ENCODE measurements around the gene OR2V1. TPM values are rescaled to one million over a fixed set of nuclear protein-coding genes. Genes with fewer than 3 reads are reported as not detected.

The OR2V1 gene
- total and polyA plus RNA-seq, 8 donors: not detected

DNA sequence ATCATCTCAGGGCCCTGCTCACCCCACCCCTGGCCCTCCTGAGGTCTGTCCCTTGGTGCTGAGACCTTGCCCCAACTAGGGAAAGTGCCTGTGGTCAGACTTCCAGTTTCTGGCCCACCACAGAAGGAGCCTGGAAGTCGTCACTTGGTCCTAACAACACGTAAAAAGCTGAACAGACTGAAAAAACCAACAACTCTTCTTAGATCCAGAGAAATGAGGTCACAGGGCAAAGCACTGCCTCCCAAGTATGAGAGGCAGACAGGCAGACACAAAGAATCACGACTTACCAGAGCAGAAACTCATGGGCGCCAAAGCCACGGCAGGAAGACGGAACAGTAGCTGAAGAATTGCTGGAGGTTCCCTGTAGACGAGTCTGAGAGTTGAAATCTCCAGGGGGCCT is 38.5 kb downstream of the OR2V1 start:
- TF ChIP-seq EP300 (IDR thresholded peaks at IDR 0.05): no peak
- TF ChIP-seq, protein P1, sequence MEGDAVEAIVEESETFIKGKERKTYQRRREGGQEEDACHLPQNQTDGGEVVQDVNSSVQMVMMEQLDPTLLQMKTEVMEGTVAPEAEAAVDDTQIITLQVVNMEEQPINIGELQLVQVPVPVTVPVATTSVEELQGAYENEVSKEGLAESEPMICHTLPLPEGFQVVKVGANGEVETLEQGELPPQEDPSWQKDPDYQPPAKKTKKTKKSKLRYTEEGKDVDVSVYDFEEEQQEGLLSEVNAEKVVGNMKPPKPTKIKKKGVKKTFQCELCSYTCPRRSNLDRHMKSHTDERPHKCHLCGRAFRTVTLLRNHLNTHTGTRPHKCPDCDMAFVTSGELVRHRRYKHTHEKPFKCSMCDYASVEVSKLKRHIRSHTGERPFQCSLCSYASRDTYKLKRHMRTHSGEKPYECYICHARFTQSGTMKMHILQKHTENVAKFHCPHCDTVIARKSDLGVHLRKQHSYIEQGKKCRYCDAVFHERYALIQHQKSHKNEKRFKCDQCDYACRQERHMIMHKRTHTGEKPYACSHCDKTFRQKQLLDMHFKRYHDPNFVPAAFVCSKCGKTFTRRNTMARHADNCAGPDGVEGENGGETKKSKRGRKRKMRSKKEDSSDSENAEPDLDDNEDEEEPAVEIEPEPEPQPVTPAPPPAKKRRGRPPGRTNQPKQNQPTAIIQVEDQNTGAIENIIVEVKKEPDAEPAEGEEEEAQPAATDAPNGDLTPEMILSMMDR (IDR thresholded peaks at IDR 0.05): no peak
- TF ChIP-seq POLR2A (IDR thresholded peaks at IDR 0.05): no peak
- no peak for TF ChIP-seq POLR2AphosphoS5 (IDR thresholded peaks at IDR 0.05)
- no peak for DNase-seq
- Histone ChIP-seq H3K4me3 (no peak overlapping the region), H3K27ac (no peak overlapping the region), H3K36me3 (no peaks in the 10 kb centered on the region), H3K27me3 (peaks cover 0 to 29% (median 0%) of the 10 kb centered on the region in 3 donors), H3K4me1 (no peaks in the 10 kb centered on the region), H3K9me3 (no peaks in the 10 kb centered on the region)
- WGBS, 5 donors: 61 to 74% (median 66%) methylated on average over 7 of the region's 7 CpGs
- intact Hi-C loops (cut with DNase I; ENCODE audit: low total_unique reads): no loop called here

- no peaks in the 10 kb centered on the region for H3K4me1 ChIP-seq
- intact Hi-C loops (cut with DNase I; ENCODE audit: low total_unique reads): no loop called here
- no peak overlapping the region for H3K4me3 ChIP-seq
- H3K9me3 ChIP-seq: no peaks in the 10 kb centered on the region
- no peak overlapping the region for H3K27ac ChIP-seq
- 52 to 58% (median 55%) methylated on average over 10 of the region's 10 CpGs for WGBS, 5 donors
- peaks cover 0 to 50% (median 0%) of the 10 kb centered on the region in 3 donors for H3K27me3 ChIP-seq
- no peak for DNase-seq
- no peaks in the 10 kb centered on the region for H3K36me3 ChIP-seq
- TF ChIP-seq POLR2AphosphoS5 (IDR thresholded peaks at IDR 0.05) (no peak), EP300 (IDR thresholded peaks at IDR 0.05) (no peak), POLR2A (IDR thresholded peaks at IDR 0.05) (no peak)
- TF ChIP-seq, protein P1 (IDR thresholded peaks at IDR 0.05): no peak
Measured at GRCh38 chr5:181088289-181088688, 42.7 kb downstream of the OR2V1 start.

- 73 to 79% (median 75%) methylated on average over 10 of the region's 10 CpGs for WGBS, 5 donors
Measured at GRCh38 chr5:181087309-181087708, 43.7 kb downstream of the OR2V1 start.

DNA sequence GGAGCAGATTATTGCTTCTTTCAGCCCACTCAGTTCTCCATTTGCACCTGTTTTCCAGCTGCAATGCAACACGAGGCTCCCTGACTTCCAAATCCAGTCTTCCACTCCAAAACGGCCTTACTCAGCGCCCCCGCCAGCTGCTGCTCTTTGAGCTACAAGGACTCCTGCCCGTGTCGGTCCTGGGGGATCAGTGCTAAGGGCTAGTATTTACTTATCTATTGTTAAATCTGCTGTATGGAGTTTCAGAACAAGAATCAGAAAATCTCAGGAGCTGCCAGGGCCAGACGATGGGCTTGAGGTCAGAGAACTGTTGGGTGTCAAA is 44.1 kb downstream of the OR2V1 start:
- Histone ChIP-seq H3K36me3 (no peaks in the 10 kb centered on the region), H3K27ac (no peak overlapping the region), H3K4me1 (no peaks in the 10 kb centered on the region), H3K9me3 (peaks cover 0 to 4% (median under 1%) of the 10 kb centered on the region in 4 donors), H3K27me3 (peaks cover 0 to 43% (median 0%) of the 10 kb centered on the region in 3 donors), H3K4me3 (no peak overlapping the region)
- no peak for DNase-seq
- intact Hi-C loops (cut with DNase I; ENCODE audit: low total_unique reads): no loop called here
- TF ChIP-seq POLR2AphosphoS5 (IDR thresholded peaks at IDR 0.05) (no peak), EP300 (IDR thresholded peaks at IDR 0.05) (no peak), POLR2A (IDR thresholded peaks at IDR 0.05) (no peak)
- TF ChIP-seq, protein P1 (IDR thresholded peaks at IDR 0.05): no peak
- 49 to 68% (median 58%) methylated on average over 7 of the region's 7 CpGs for WGBS, 5 donors

More at GRCh38 chr5:181087309-181087708, 43.7 kb downstream of the OR2V1 start:
- peaks cover 0 to 45% (median 0%) of the 10 kb centered on the region in 3 donors for H3K27me3 ChIP-seq
- peaks cover 0 to 2% (median 0%) of the 10 kb centered on the region in 4 donors for H3K9me3 ChIP-seq
- no peaks in the 10 kb centered on the region for H3K4me1 ChIP-seq
- H3K27ac ChIP-seq: no peak overlapping the region
- intact Hi-C loops (cut with DNase I; ENCODE audit: low total_unique reads): no loop called here
- DNase-seq: no peak
- H3K4me3 ChIP-seq: no peak overlapping the region
- no peaks in the 10 kb centered on the region for H3K36me3 ChIP-seq
- TF ChIP-seq POLR2AphosphoS5 (IDR thresholded peaks at IDR 0.05) (no peak), POLR2A (IDR thresholded peaks at IDR 0.05) (no peak), EP300 (IDR thresholded peaks at IDR 0.05) (no peak)
- TF ChIP-seq, protein P1 (IDR thresholded peaks at IDR 0.05): no peak
